HAP-1 (cell line): ENCODE measurements around the gene SLC22A17.
"Not testable (repeated sequence)": the region's sequence is repeated elsewhere in the genome, so short reads cannot be mapped to it uniquely, and the experiment has no call there.

ENCODE experiments used
- DNase-seq, 2 experiments: peaks; one replicate each; pipeline ENCODE4 v3.0.0-alpha.2; 2016 to 2020; ENCODE audit warnings: low spot score in 2 of 2
- H3K27me3 ChIP-seq: fragments of 250-450 bp; sonication (Bioruptor Pico); 2 replicates; pipeline ENCODE4 v1.5.1; 2020; ENCODE audit warnings: low read depth, mild to moderate bottlenecking, moderate library complexity
- H3K36me3 ChIP-seq: fragments of 250-450 bp; sonication (Bioruptor Pico); replicated peaks from 2 replicates; pipeline ENCODE4 v1.5.1; 2020; ENCODE audit warnings: mild to moderate bottlenecking
- H3K4me1 ChIP-seq: fragments of 250-450 bp; sonication (Bioruptor Pico); 2 replicates; pipeline ENCODE4 v1.5.1; 2020; ENCODE audit warnings: mild to moderate bottlenecking
- H3K4me3 ChIP-seq: fragments of 250-450 bp; sonication (Bioruptor Pico); 2 replicates; pipeline ENCODE4 v1.5.1; 2020; ENCODE audit warnings: mild to moderate bottlenecking, moderate library complexity
- H3K9me3 ChIP-seq: fragments of 250-450 bp; sonication (Bioruptor Pico); 2 replicates; pipeline ENCODE4 v1.5.1; 2020; ENCODE audit warnings: mild to moderate bottlenecking, moderate library complexity
- in situ Hi-C: fragments of 300-500 bp; cut with MboI; formaldehyde crosslinking; loops from 3 replicates; pipeline ENCODE4 v1.14.3; 2020; ENCODE audit warnings: low sequenced_read_pairs, inconsistent platforms, mixed read lengths

SLC22A17 gene

GRCh38 chr14:23325746-23326145 is 26.9 kb downstream of the SLC22A17 start:
- peaks cover 31% of the 10 kb centered on the region for H3K36me3 ChIP-seq
- not testable (repeated sequence) for H3K9me3 ChIP-seq, H3K4me3 ChIP-seq, DNase-seq, H3K4me1 ChIP-seq, H3K27me3 ChIP-seq
- in situ Hi-C loops, result loop anchor here (10.0 kb wide), 1 partner anchor 229 kb away; the partner anchor contains the start of genes THTPA and ZFHX2

GRCh38 chr14:23324993-23325392 is 27.7 kb downstream of the SLC22A17 start:
- DNase-seq, result no peak
- Histone ChIP-seq H3K4me3 (no peak overlapping the region), H3K27me3 (no peaks in the 10 kb centered on the region), H3K36me3 (peaks cover 38% of the 10 kb centered on the region), H3K4me1 (peaks cover 15% of the 10 kb centered on the region), H3K9me3 (no peaks in the 10 kb centered on the region)
- in situ Hi-C loops, result loop anchor here (10.0 kb wide), 1 partner anchor 230 kb away; the partner anchor contains the start of genes THTPA and ZFHX2

- Histone ChIP-seq H3K4me1 (peaks cover 17% of the 10 kb centered on the region), H3K36me3 (peaks cover 43% of the 10 kb centered on the region), H3K9me3 (no peaks in the 10 kb centered on the region), H3K27me3 (no peaks in the 10 kb centered on the region), H3K4me3 (no peak overlapping the region)
- DNase-seq, result no peak
- in situ Hi-C loops, result loop anchor here (10.0 kb wide), 1 partner anchor 230 kb away; the partner anchor contains the start of genes THTPA and ZFHX2
Measured at GRCh38 chr14:23324455-23324846, 28.2 kb downstream of the SLC22A17 start.

- H3K36me3 ChIP-seq, result peaks cover 43% of the 10 kb centered on the region
- H3K4me1 ChIP-seq, result peaks cover 17% of the 10 kb centered on the region
- H3K4me3 ChIP-seq, result no peak overlapping the region
- in situ Hi-C loops, result loop anchor here (10.0 kb wide), 1 partner anchor 231 kb away; the partner anchor contains the start of genes THTPA and ZFHX2
- H3K9me3 ChIP-seq, result no peaks in the 10 kb centered on the region
- no peak for DNase-seq
- H3K27me3 ChIP-seq, result no peaks in the 10 kb centered on the region
Measured at GRCh38 chr14:23323838-23324454, 28.7 kb downstream of the SLC22A17 start.

GRCh38 chr14:23322568-23323517 is 29.8 kb downstream of the SLC22A17 start:
- Histone ChIP-seq H3K27me3 (no peaks in the 10 kb centered on the region), H3K4me1 (peaks cover 17% of the 10 kb centered on the region), H3K4me3 (peak overlapping the region; percentile 88), H3K9me3 (no peaks in the 10 kb centered on the region), H3K36me3 (peaks cover 43% of the 10 kb centered on the region)
- DNase-seq, result no peak
- in situ Hi-C loops, result loop anchor here (10.0 kb wide), 1 partner anchor 232 kb away; the partner anchor contains the start of genes THTPA and ZFHX2

- H3K4me3 ChIP-seq, result peak overlapping the region; percentile 88
- H3K4me1 ChIP-seq, result peaks cover 17% of the 10 kb centered on the region
- no peaks in the 10 kb centered on the region for H3K27me3 ChIP-seq
- DNase-seq, result peak; percentile 30 to 57
- in situ Hi-C loops, result loop anchor here (10.0 kb wide), 1 partner anchor 233 kb away; the partner anchor contains the start of genes THTPA and ZFHX2
- no peaks in the 10 kb centered on the region for H3K9me3 ChIP-seq
- H3K36me3 ChIP-seq, result peaks cover 43% of the 10 kb centered on the region
Measured at GRCh38 chr14:23321572-23322547, 30.8 kb downstream of the SLC22A17 start.

- in situ Hi-C loops, result loop anchor here (10.0 kb wide), 1 partner anchor 234 kb away; the partner anchor contains the start of genes THTPA and ZFHX2
- peaks cover 43% of the 10 kb centered on the region for H3K36me3 ChIP-seq
Measured at GRCh38 chr14:23320584-23321571, 31.8 kb downstream of the SLC22A17 start, which contains the start of gene PABPN1. PABPN1 (plus strand) TSS chr14:23321457; CDS start chr14:23321470, 13 bp downstream.

GRCh38 chr14:23319746-23320583 is 32.7 kb downstream of the SLC22A17 start:
- Histone ChIP-seq H3K36me3 (peaks cover 47% of the 10 kb centered on the region), H3K4me3 (peak overlapping the region; percentile 37), H3K9me3 (no peaks in the 10 kb centered on the region), H3K27me3 (no peaks in the 10 kb centered on the region), H3K4me1 (peaks cover 17% of the 10 kb centered on the region)
- in situ Hi-C loops, result loop anchor here (10.0 kb wide), 1 partner anchor 235 kb away; the partner anchor contains the start of genes THTPA and ZFHX2
- DNase-seq, result no peak

More at GRCh38 chr14:23320584-23321571, 31.8 kb downstream of the SLC22A17 start, which contains the start of gene PABPN1:
- Histone ChIP-seq H3K4me3 (peak within 1 kb of the TSS; percentile 88), H3K27me3 (no peaks in the 10 kb centered on the region), H3K4me1 (peaks cover 17% of the 10 kb centered on the region), H3K9me3 (no peaks in the 10 kb centered on the region)
- DNase-seq, result peak; percentile 98 to 99

GRCh38 chr14:23316300-23316699 is 36.4 kb downstream of the SLC22A17 start:
- H3K36me3 ChIP-seq, result peaks cover 24% of the 10 kb centered on the region
- in situ Hi-C loops, result no loop called here
- no peaks in the 10 kb centered on the region for H3K9me3 ChIP-seq
- H3K4me3 ChIP-seq, result no peak overlapping the region
- H3K27me3 ChIP-seq, result no peaks in the 10 kb centered on the region
- DNase-seq, result no peak
- H3K4me1 ChIP-seq, result peaks cover 12% of the 10 kb centered on the region

GRCh38 chr14:23310546-23310945 is 42.1 kb downstream of the SLC22A17 start:
- no peak overlapping the region for H3K4me3 ChIP-seq
- DNase-seq, result no peak
- peaks cover 39% of the 10 kb centered on the region for H3K36me3 ChIP-seq
- no peaks in the 10 kb centered on the region for H3K9me3 ChIP-seq
- peaks cover 11% of the 10 kb centered on the region for H3K4me1 ChIP-seq
- H3K27me3 ChIP-seq, result no peaks in the 10 kb centered on the region
- in situ Hi-C loops, result no loop called here

- in situ Hi-C loops, result no loop called here
- DNase-seq, result no peak
- Histone ChIP-seq H3K36me3 (peaks cover 34% of the 10 kb centered on the region), H3K4me1 (peaks cover 11% of the 10 kb centered on the region), H3K27me3 (no peaks in the 10 kb centered on the region), H3K4me3 (no peak overlapping the region), H3K9me3 (no peaks in the 10 kb centered on the region)
Measured at GRCh38 chr14:23308721-23309445, 43.8 kb downstream of the SLC22A17 start.
